ENCODE measurements around the gene RGSL1. TPM values are rescaled to one million over a fixed set of nuclear protein-coding genes. Genes with fewer than 3 reads are reported as not detected.

Gene RGSL1
- total and polyA plus RNA-seq, 2 of the 8 experiments (the other 6 are each of a cell fraction or from before 2014, with no cell fraction given): not detected

GRCh38 chr1:182575540-182576149 is 125.7 kb downstream of the RGSL1 start:
- no peak overlapping the region for H3K23ac ChIP-seq (ENCODE audit: insufficient read length)
- H4K91ac ChIP-seq (replicated peaks; ENCODE audit: insufficient read length, low read length): no peak overlapping the region
- H2BK5ac ChIP-seq (ENCODE audit: low read depth, low read length): no peak overlapping the region
- H2BK120ac ChIP-seq (replicated peaks; ENCODE audit: low read depth, low read length): no peak overlapping the region
- no peak overlapping the region for H3K4me2 ChIP-seq (ENCODE audit: insufficient read depth in 1 of 2, low read depth in 2 of 2, low read length in 2 of 2)
- H3K79me1 ChIP-seq (ENCODE audit: low read depth, low read length): no peaks in the 10 kb centered on the region
- FAIRE-seq: no peak
- H2BK12ac ChIP-seq (ENCODE audit: low read depth, low read length): no peak overlapping the region
- H3K27ac ChIP-seq (ENCODE audit: low read depth, low read length): no peak overlapping the region
- WGBS, 2 experiments (ENCODE audit: extremely low coverage in 1 of 2, insufficient coverage in 1 of 2, insufficient read length in 1 of 2, insufficient replicate concordance in 2 of 2, low coverage in 1 of 2, low lambda C conversion rate in 2 of 2, missing lambda C conversion rate in 1 of 2): 90% methylated on average over 3 of the region's 3 CpGs; no CpG with 5 or more reads in 1 of the 2 experiments
- H3K14ac ChIP-seq (ENCODE audit: insufficient read length): no peak overlapping the region
- CTCF ChIA-PET (ENCODE audit: partially characterized antibody): interaction anchor here (1.3 kb wide), 1 partner anchor 21 kb away, joined by 5 read pairs; no protein-coding TSS in a partner anchor
- no peak overlapping the region for H3K18ac ChIP-seq (ENCODE audit: extremely low read depth, low read length)
- no peaks in the 10 kb centered on the region for H3K4me1 ChIP-seq (replicated peaks in 1 of 4; ENCODE audit: control insufficient read depth in 3 of 4, insufficient read depth in 4 of 4, low read length in 3 of 4)
- no peak overlapping the region for H2BK20ac ChIP-seq (ENCODE audit: low read length)
- H3K79me2 ChIP-seq (ENCODE audit: control insufficient read depth in 1 of 2, insufficient read depth in 2 of 2, low read length in 2 of 2): no peaks in the 10 kb centered on the region
- no peak overlapping the region for H4K8ac ChIP-seq (ENCODE audit: extremely low read depth, insufficient read depth, low read length)
- no peaks in the 10 kb centered on the region for H3K27me3 ChIP-seq (replicated peaks in 1 of 4; ENCODE audit: control insufficient read depth in 3 of 4, extremely low read depth in 1 of 4, insufficient read depth in 3 of 4, low read length in 3 of 4)
- H3K23me2 ChIP-seq (ENCODE audit: low read depth, low read length): no peaks in the 10 kb centered on the region
- no peaks in the 10 kb centered on the region; a peak in 1 of 4 replicates for H3K9me3 ChIP-seq (ENCODE audit: insufficient read depth in 2 of 2, low read depth in 1 of 2, low read length in 1 of 2)
- no peak overlapping the region for H4K5ac ChIP-seq (ENCODE audit: insufficient read length, low read depth, low read length)
- TF ChIP-seq ATF2 (IDR thresholded peaks at IDR 0.05; ENCODE audit: low read length): no peak
- TF ChIP-seq ZNF274 (IDR thresholded peaks at IDR 0.05; ENCODE audit: borderline replicate concordance, extremely low read depth, low read length): no peak
- TF ChIP-seq TBP (IDR thresholded peaks at IDR 0.05; ENCODE audit: low read depth, low read length): no peak
- TF ChIP-seq BACH1 (IDR thresholded peaks at IDR 0.05; ENCODE audit: low read length): no peak
- TF ChIP-seq TAF7 (optimal IDR thresholded peaks at IDR 0.05; ENCODE audit: borderline replicate concordance, low read depth, low read length): no peak
- TF ChIP-seq ASH2L (IDR thresholded peaks at IDR 0.05; ENCODE audit: low read length): no peak
- TF ChIP-seq CBX5 (IDR thresholded peaks at IDR 0.05; ENCODE audit: low read depth, low read length): no peak
- TF ChIP-seq EP300 (IDR thresholded peaks at IDR 0.05; ENCODE audit: borderline replicate concordance in 1 of 2, low read depth in 2 of 2, low read length in 2 of 2): no peak
- TF ChIP-seq EGR1 (IDR thresholded peaks at IDR 0.05; ENCODE audit: borderline replicate concordance, low read depth, low read length): no peak
- POLR2A ChIA-PET (ENCODE audit: partially characterized antibody): no interaction called here
- H4K20me1 ChIP-seq (replicated peaks in 1 of 2; ENCODE audit: control insufficient read depth in 1 of 2, insufficient read depth in 2 of 2, low read length in 2 of 2): no peaks in the 10 kb centered on the region
- no peak overlapping the region for H2AFZ ChIP-seq (ENCODE audit: low read length)
- H2BK15ac ChIP-seq (ENCODE audit: low read length): no peak overlapping the region
- H3K9ac ChIP-seq (replicated peaks in 1 of 4; ENCODE audit: extremely low read depth in 1 of 4, low read depth in 3 of 4, low read length in 3 of 4): no peak overlapping the region
- no peak overlapping the region for H3K56ac ChIP-seq (replicated peaks; ENCODE audit: insufficient read length, low read depth, low read length)
- no peak overlapping the region for H3K4me3 ChIP-seq (ENCODE audit: extremely low read depth in 1 of 4, insufficient read depth in 2 of 4, low read depth in 3 of 4, low read length in 4 of 4)
- H3K4ac ChIP-seq (replicated peaks; ENCODE audit: insufficient read length, low read depth, low read length): no peak overlapping the region
- no peaks in the 10 kb centered on the region for H3K36me3 ChIP-seq (ENCODE audit: control insufficient read depth in 2 of 4, insufficient read depth in 4 of 4, low read length in 3 of 4)
- H2AK5ac ChIP-seq (ENCODE audit: low read depth, low read length): no peak overlapping the region
- no peak for DNase-seq (ENCODE audit: low read depth in 1 of 2, low spot score in 2 of 2)

All from H1 (cell line).